PFSK-1 (cell line): ENCODE data around the gene ADSL.

Source experiments
- POLR2AphosphoS5 ChIP-seq: IDR thresholded peaks from 2 replicates; pipeline ENCODE4 v1.6.1; 2012; ENCODE audit warnings: low read depth, mild to moderate bottlenecking, control low read depth, low read length, moderate library complexity
- SIN3A ChIP-seq: IDR thresholded peaks from 2 replicates; pipeline ENCODE4 v1.6.1; 2012; ENCODE audit warnings: mild to moderate bottlenecking, low read length, moderate library complexity, borderline replicate concordance; ENCODE audit not compliant: insufficient read depth
- TAF1 ChIP-seq: IDR thresholded peaks from 2 replicates; pipeline ENCODE4 v1.6.1; 2012; ENCODE audit warnings: low read length, control low read depth, borderline replicate concordance; ENCODE audit not compliant: insufficient read depth
- TF ChIP-seq, protein P1 (sequence below), 2 experiments: IDR thresholded peaks; 2 replicates each; pipeline versions ENCODE4 v1.6.1 to v1.8.0; 2011 to 2012; ENCODE audit warnings: low read depth in 2 of 2, low read length in 2 of 2, control low read depth in 1 of 2, inconsistent platforms in 1 of 2, mild to moderate bottlenecking in 1 of 2, moderate library complexity in 1 of 2; ENCODE audit not compliant: insufficient read depth in 1 of 2

DNA sequence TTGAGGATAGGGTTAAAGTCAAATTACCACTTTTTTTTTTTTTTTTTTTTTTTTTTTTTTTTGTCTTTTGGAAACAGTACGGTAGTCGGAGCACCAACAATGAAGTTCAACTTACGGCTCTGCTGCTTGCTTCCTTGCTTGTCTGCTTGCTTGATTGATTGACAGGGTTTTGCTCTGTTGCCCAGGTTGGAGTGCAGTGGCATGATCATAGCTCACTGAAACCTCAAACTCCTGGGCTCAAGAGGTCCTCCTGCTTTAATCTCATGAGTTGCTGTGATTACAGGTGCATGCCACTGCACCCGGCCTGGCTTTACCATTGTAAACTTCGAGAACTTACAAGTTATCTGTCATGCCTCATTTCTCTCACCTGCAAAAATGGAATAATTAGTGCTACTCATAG is 29.8 kb downstream of the ADSL start:
- TF ChIP-seq SIN3A (no peak), POLR2AphosphoS5 (no peak), TAF1 (no peak)
- TF ChIP-seq, protein P1, sequence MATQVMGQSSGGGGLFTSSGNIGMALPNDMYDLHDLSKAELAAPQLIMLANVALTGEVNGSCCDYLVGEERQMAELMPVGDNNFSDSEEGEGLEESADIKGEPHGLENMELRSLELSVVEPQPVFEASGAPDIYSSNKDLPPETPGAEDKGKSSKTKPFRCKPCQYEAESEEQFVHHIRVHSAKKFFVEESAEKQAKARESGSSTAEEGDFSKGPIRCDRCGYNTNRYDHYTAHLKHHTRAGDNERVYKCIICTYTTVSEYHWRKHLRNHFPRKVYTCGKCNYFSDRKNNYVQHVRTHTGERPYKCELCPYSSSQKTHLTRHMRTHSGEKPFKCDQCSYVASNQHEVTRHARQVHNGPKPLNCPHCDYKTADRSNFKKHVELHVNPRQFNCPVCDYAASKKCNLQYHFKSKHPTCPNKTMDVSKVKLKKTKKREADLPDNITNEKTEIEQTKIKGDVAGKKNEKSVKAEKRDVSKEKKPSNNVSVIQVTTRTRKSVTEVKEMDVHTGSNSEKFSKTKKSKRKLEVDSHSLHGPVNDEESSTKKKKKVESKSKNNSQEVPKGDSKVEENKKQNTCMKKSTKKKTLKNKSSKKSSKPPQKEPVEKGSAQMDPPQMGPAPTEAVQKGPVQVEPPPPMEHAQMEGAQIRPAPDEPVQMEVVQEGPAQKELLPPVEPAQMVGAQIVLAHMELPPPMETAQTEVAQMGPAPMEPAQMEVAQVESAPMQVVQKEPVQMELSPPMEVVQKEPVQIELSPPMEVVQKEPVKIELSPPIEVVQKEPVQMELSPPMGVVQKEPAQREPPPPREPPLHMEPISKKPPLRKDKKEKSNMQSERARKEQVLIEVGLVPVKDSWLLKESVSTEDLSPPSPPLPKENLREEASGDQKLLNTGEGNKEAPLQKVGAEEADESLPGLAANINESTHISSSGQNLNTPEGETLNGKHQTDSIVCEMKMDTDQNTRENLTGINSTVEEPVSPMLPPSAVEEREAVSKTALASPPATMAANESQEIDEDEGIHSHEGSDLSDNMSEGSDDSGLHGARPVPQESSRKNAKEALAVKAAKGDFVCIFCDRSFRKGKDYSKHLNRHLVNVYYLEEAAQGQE (IDR thresholded peaks at IDR 0.05; ENCODE audit: insufficient read depth in 1 of 2, low read depth in 2 of 2, low read length in 2 of 2) = no peak
